SU-DHL-6 (cell line): ENCODE measurements around the gene KRT77.

Source experiments
- CTCF ChIP-seq: fragments of 200-600 bp; sonication (generic); IDR thresholded peaks from one replicate; pipeline ENCODE4 v1.5.1; 2017; ENCODE audit warnings: antibody characterized with exemption, mild to moderate bottlenecking, low read length, moderate library complexity; ENCODE audit not compliant: insufficient read depth, poor library complexity, severe bottlenecking
- EZH2phosphoT487 ChIP-seq: fragments of 200-600 bp; sonication (generic), shearing (Covaris generic); conservative IDR thresholded peaks from 2 replicates; pipeline ENCODE4 v1.6.1; 2018; ENCODE audit warnings: mild to moderate bottlenecking, antibody characterized with exemption, low read length, moderate library complexity, mixed read lengths

GRCh38 chr12:52702338-52702737, 986 bp downstream of the KRT77 start:
- TF ChIP-seq CTCF (no peak), EZH2phosphoT487 (no peak)
